Activated B cell treated with CpG ODN at 0.5 μM for 24 hours (primary cell): ENCODE results near the gene PEDS1. TPM values are rescaled to one million over a fixed set of nuclear protein-coding genes. Genes with fewer than 3 reads are reported as not detected.
"Not testable (repeated sequence)": the region's sequence is repeated elsewhere in the genome, so short reads cannot be mapped to it uniquely, and the experiment has no call there.

ENCODE experiments used
- ATAC-seq: fragments of 200-7000 bp; cut with Tn5 transposase; one replicate; pipeline ENCODE4 v1.10.0; 2021; ENCODE audit warnings: low read depth, mild to moderate bottlenecking, moderate library complexity
- CTCF ChIA-PET: fragments of 350-600 bp; sonication (Branson Sonifier 250); formaldehyde crosslinking; loops from one replicate; lab custom pipeline; 2021; ENCODE audit warnings: antibody characterized with exemption; lab: Charles Lee
- POLR2A ChIA-PET: fragments of 350-600 bp; sonication (Branson Sonifier 250); formaldehyde crosslinking; loops from one replicate; lab custom pipeline; 2021; ENCODE audit warnings: antibody characterized with exemption; lab: Charles Lee
- DNase-seq: peaks from one replicate; pipeline ENCODE4 v3.0.0; 2022
- H3K27ac Mint-ChIP-seq: one replicate; pipeline ENCODE4 v1.8.0; 2020; ENCODE audit warnings: mixed read lengths
- H3K27me3 Mint-ChIP-seq: one replicate; pipeline ENCODE4 v1.8.0; 2021; ENCODE audit warnings: mixed read lengths
- H3K36me3 Mint-ChIP-seq: one replicate; pipeline ENCODE4 v1.8.0; 2021; ENCODE audit warnings: low read depth, mixed read lengths
- H3K4me1 Mint-ChIP-seq: one replicate; pipeline ENCODE4 v1.8.0; 2021; ENCODE audit warnings: mixed read lengths
- H3K4me3 Mint-ChIP-seq: one replicate; pipeline ENCODE4 v1.8.0; 2020; ENCODE audit warnings: mild to moderate bottlenecking, mixed read lengths
- H3K9me3 Mint-ChIP-seq: one replicate; pipeline ENCODE4 v1.8.0; 2020; ENCODE audit warnings: mixed read lengths
- intact Hi-C: fragments of 100-400 bp; cut with micrococcal nuclease; formaldehyde crosslinking; loops from one replicate; pipeline ENCODE4 v1.15.1; 2024
- total RNA-seq: library from RNA; stranded (reverse); gene quantifications from 2 replicates; pipeline ENCODE4 v1.2.3, GENCODE V29; 2022
- TF ChIP-seq, protein P1 (sequence below): fragments of 200-600 bp; IDR thresholded peaks from one replicate; pipeline ENCODE4 v1.8.0; 2022; ENCODE audit warnings: antibody characterized with exemption, mild to moderate bottlenecking

Gene PEDS1
- total RNA-seq, 1 donor from 2014 or later = 9.8 TPM

DNA sequence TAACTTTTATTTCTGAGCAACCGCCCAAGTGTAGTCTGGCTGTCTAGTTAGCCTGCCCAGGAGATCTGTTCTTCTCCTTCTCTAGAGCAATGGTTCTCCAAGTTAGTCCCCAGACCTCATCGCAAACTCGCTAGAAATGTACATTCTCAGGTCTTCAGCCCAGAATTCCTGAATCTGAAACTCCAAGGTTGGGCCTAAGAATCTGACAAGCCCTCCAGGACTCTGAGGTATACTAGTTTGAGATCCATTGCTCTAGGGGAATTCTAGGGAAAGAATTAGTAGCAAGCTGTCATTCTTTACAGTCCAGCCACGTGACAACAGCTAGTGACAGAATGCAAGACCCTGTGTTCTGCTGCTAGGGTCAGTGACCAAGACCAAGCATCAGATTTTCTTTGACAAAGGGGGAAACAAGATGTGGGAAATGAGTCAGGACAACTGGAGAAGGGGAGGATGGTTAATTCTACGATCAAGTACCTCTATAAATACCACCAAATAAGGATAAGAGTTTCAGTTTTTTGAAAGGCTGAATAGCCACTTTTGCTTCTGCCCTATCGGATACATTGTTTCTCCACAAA lies 46.4 kb downstream of the PEDS1 start:
- DNase-seq (no peak), ATAC-seq (no peak)
- H3K36me3 Mint-ChIP-seq = peaks cover 41% of the 10 kb centered on the region
- TF ChIP-seq, protein P1, sequence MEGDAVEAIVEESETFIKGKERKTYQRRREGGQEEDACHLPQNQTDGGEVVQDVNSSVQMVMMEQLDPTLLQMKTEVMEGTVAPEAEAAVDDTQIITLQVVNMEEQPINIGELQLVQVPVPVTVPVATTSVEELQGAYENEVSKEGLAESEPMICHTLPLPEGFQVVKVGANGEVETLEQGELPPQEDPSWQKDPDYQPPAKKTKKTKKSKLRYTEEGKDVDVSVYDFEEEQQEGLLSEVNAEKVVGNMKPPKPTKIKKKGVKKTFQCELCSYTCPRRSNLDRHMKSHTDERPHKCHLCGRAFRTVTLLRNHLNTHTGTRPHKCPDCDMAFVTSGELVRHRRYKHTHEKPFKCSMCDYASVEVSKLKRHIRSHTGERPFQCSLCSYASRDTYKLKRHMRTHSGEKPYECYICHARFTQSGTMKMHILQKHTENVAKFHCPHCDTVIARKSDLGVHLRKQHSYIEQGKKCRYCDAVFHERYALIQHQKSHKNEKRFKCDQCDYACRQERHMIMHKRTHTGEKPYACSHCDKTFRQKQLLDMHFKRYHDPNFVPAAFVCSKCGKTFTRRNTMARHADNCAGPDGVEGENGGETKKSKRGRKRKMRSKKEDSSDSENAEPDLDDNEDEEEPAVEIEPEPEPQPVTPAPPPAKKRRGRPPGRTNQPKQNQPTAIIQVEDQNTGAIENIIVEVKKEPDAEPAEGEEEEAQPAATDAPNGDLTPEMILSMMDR = no peak
- no peak overlapping the region for H3K4me3 Mint-ChIP-seq
- H3K9me3 Mint-ChIP-seq = no peaks in the 10 kb centered on the region
- intact Hi-C loops = no loop called here
- POLR2A ChIA-PET = interaction anchor here (0.6 to 1.0 kb wide), 4 partner anchors 47 to 439 kb away, joined by 3 to 7 read pairs (median 4); no protein-coding TSS in a partner anchor
- H3K27ac Mint-ChIP-seq = peak overlapping the region; percentile 27
- no peaks in the 10 kb centered on the region for H3K27me3 Mint-ChIP-seq
- CTCF ChIA-PET = no interaction called here
- peaks cover 79% of the 10 kb centered on the region for H3K4me1 Mint-ChIP-seq

DNA sequence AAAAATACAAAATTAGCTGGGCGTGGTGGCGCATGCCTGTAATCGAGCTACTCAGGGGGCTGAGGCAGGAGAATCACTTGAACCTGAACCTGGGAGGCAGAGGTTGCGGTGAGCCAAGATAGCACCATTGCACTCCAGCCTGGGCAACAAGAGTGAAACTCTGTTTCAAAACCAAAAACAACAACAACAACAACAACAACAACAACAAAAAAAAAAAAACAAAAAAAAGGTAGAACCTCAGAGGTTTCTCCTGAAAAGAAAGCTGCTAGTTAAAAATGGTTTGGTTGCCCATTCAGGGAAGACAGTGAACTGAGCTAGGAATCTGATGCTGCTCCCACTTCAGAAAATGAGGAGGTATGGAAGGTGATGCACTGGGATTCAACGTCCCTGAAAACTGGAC lies 46.9 kb downstream of the PEDS1 start:
- peak overlapping the region; percentile 27 for H3K27ac Mint-ChIP-seq
- not testable (repeated sequence) for H3K9me3 Mint-ChIP-seq
- POLR2A ChIA-PET = interaction anchor here (0.6 to 1.0 kb wide), 3 partner anchors 8 to 440 kb away, joined by 3 to 4 read pairs (median 4); no protein-coding TSS in a partner anchor

More for the DNA sequence above, 46.9 kb downstream of the PEDS1 start:
- peaks cover 79% of the 10 kb centered on the region for H3K4me1 Mint-ChIP-seq
- intact Hi-C loops, ATAC-seq, H3K4me3 Mint-ChIP-seq, DNase-seq, H3K27me3 Mint-ChIP-seq: not testable (repeated sequence)
- H3K36me3 Mint-ChIP-seq = peaks cover 40% of the 10 kb centered on the region
- CTCF ChIA-PET = interaction anchor here (0.7 to 1.6 kb wide), 4 partner anchors 14 to 221 kb away, joined by 3 to 8 read pairs (median 4); no protein-coding TSS in a partner anchor

Other genes starting within 250 kb of the PEDS1 start
- 9.1 and 9.4 TPM in 2 replicates for gene SPATA2, start 238.2 kb downstream of the PEDS1 start, total RNA-seq
- gene RNF114, start 217.3 kb downstream of the PEDS1 start, total RNA-seq = 56.5 and 56.6 TPM in 2 replicates
- 0.61 and 0.67 TPM in 2 replicates for gene SNAI1, start 170.7 kb downstream of the PEDS1 start, total RNA-seq
- 147 and 166 TPM in 2 replicates for gene UBE2V1, start 40.6 kb downstream of the PEDS1 start, total RNA-seq
- gene CEBPB, start 37.1 kb upstream of the PEDS1 start, total RNA-seq = 22.2 and 23.5 TPM in 2 replicates